Body of pancreas (tissue), 4 donors: ENCODE data around the gene MAPK8IP2. TPM values are rescaled to one million over a fixed set of nuclear protein-coding genes. Genes with fewer than 3 reads are reported as not detected.

Source experiments
- ATAC-seq: fragments of 150-250 bp; one replicate; pipeline ENCODE4 v1.9.1; 2016
- DNase-seq, 4 donors: peaks; one replicate each; pipeline ENCODE4 v3.0.0-alpha.2; 2019
- H3K27ac ChIP-seq, 4 donors: fragments of 200-600 bp; sonication (generic); 1 replicate in 3 of 4; 2 replicates in 1 of 4; pipeline versions ENCODE4 v1.5.1 to v1.6.1; 2016 to 2019; ENCODE audit warnings: mild to moderate bottlenecking in 1 of 4, mixed read lengths in 1 of 4, moderate library complexity in 1 of 4
- H3K27me3 ChIP-seq, 2 donors: fragments of 200-600 bp; sonication (generic); one replicate each; pipeline ENCODE4 v1.6.0; 2016; ENCODE audit warnings: mild to moderate bottlenecking in 1 of 2
- H3K36me3 ChIP-seq, 2 donors: fragments of 200-600 bp; sonication (generic); replicated peaks in 1 of 2; 2 replicates each; pipeline ENCODE4 v1.5.1; 2016; ENCODE audit warnings: low read depth in 2 of 2; ENCODE audit not compliant: insufficient read depth in 1 of 2
- H3K4me1 ChIP-seq: fragments of 200-600 bp; sonication (generic); one replicate; pipeline ENCODE4 v1.6.0; 2016
- H3K4me3 ChIP-seq, 2 donors: fragments of 200-600 bp; sonication (generic); 1 replicate in 1 of 2; 2 replicates in 1 of 2; pipeline ENCODE4 v1.5.1; 2016 to 2019
- H3K9me3 ChIP-seq, 3 donors: fragments of 200-600 bp; sonication (generic); 1 replicate in 2 of 3; 2 replicates in 1 of 3; pipeline ENCODE4 v1.5.1; 2016
- CTCF ChIP-seq, 7 experiments: fragments of 450-650 bp in 4 of 7; fragments of 200-600 bp in 3 of 7; sonication (generic) in 3 of 7; IDR thresholded peaks; one replicate each; pipeline ENCODE4 v1.5.1; 2016 to 2019; ENCODE audit warnings: antibody characterized with exemption in 7 of 7
- POLR2A ChIP-seq, 3 donors: fragments of 450-650 bp; IDR thresholded peaks; one replicate each; pipeline ENCODE4 v1.6.1; 2016; ENCODE audit warnings: antibody characterized with exemption in 3 of 3, mild to moderate bottlenecking in 2 of 3
- WGBS, 2 donors: methylation state at CpG; one replicate each; pipeline ENCODE4 v1.1.5; 2017; 5-methylcytosine and 5-hydroxymethylcytosine counted together
- intact Hi-C: fragments of 100-400 bp; cut with DNase I; formaldehyde crosslinking; loops from one replicate; pipeline ENCODE4 v1.15.1; 2023
- total RNA-seq, 2 donors: library from RNA; depleted of rRNA; stranded (reverse); fragments of >200 nt; gene quantifications; one replicate each; pipeline ENCODE4 v1.1.0, GENCODE V29; 2016

The MAPK8IP2 gene
- total RNA-seq, 2 donors from 2014 or later: 2.9 to 3.6 TPM

- peak in 1 of 4 donors; percentile 36 for DNase-seq
- Histone ChIP-seq H3K9me3 (no peaks in the 10 kb centered on the region), H3K4me3 (no peak overlapping the region), H3K4me1 (peaks cover 39% of the 10 kb centered on the region), H3K27ac (peak overlapping the region; percentile 86 to 95 (median 92)), H3K27me3 (no peaks in the 10 kb centered on the region), H3K36me3 (no peaks in the 10 kb centered on the region)
- ATAC-seq: no peak
- no peak for TF ChIP-seq POLR2A (IDR thresholded peaks at IDR 0.05)
- TF ChIP-seq CTCF (IDR thresholded peaks at IDR 0.05): no peak
- 23 to 24% methylated on average over 10 of the region's 10 CpGs for WGBS, 2 donors
- intact Hi-C loops: no loop called here
Measured at GRCh38 chr22:50621356-50621880, 20.8 kb downstream of the MAPK8IP2 start.

- no peak overlapping the region for H3K4me3 ChIP-seq
- DNase-seq (peak; percentile 44 to 63 (median 46)), ATAC-seq (peak; percentile 2)
- no peak for TF ChIP-seq POLR2A (IDR thresholded peaks at IDR 0.05)
- TF ChIP-seq CTCF (IDR thresholded peaks at IDR 0.05): peak in 2 of 7 experiments; percentile 18 to 32
- H3K27ac ChIP-seq: peak overlapping the region; percentile 86 to 95 (median 92)
- intact Hi-C loops: no loop called here
- no peaks in the 10 kb centered on the region for H3K9me3 ChIP-seq
- 4 to 12% methylated on average over 14 to 18 of the region's 18 CpGs for WGBS, 2 donors
- H3K27me3 ChIP-seq: no peaks in the 10 kb centered on the region
- H3K36me3 ChIP-seq: no peaks in the 10 kb centered on the region
- peaks cover 46% of the 10 kb centered on the region for H3K4me1 ChIP-seq
Measured at GRCh38 chr22:50621948-50622722, 21.5 kb downstream of the MAPK8IP2 start.

GRCh38 chr22:50622723-50623327 lies 22.2 kb downstream of the MAPK8IP2 start:
- 40 to 43% methylated on average over 10 to 16 of the region's 16 CpGs for WGBS, 2 donors
- TF ChIP-seq CTCF (IDR thresholded peaks at IDR 0.05) (peak in 3 of 7 experiments; percentile 11 to 41 (median 24)), POLR2A (IDR thresholded peaks at IDR 0.05) (peak; percentile 64 to 82 (median 81))
- no peaks in the 10 kb centered on the region for H3K27me3 ChIP-seq
- H3K36me3 ChIP-seq: no peaks in the 10 kb centered on the region
- intact Hi-C loops: no loop called here
- peak overlapping the region; percentile 86 to 95 (median 92) for H3K27ac ChIP-seq
- no peaks in the 10 kb centered on the region for H3K9me3 ChIP-seq
- peaks cover 50% of the 10 kb centered on the region for H3K4me1 ChIP-seq
- peak; percentile 86 for ATAC-seq
- no peak overlapping the region for H3K4me3 ChIP-seq
- peak; percentile 91 to 96 (median 95) for DNase-seq

- TF ChIP-seq POLR2A (IDR thresholded peaks at IDR 0.05) (no peak), CTCF (IDR thresholded peaks at IDR 0.05) (no peak)
- DNase-seq: no peak
Measured at GRCh38 chr22:50624347-50625130, 23.9 kb downstream of the MAPK8IP2 start.

More at GRCh38 chr22:50624347-50625130, 23.9 kb downstream of the MAPK8IP2 start:
- WGBS, 2 donors: 74 to 75% methylated on average over 15 to 16 of the region's 16 CpGs
- Histone ChIP-seq H3K36me3 (no peaks in the 10 kb centered on the region), H3K4me1 (peaks cover 57% of the 10 kb centered on the region), H3K27ac (peak overlapping the region in 1 of 4 donors; percentile 5), H3K4me3 (no peak overlapping the region), H3K27me3 (no peaks in the 10 kb centered on the region), H3K9me3 (no peaks in the 10 kb centered on the region)
- intact Hi-C loops: no loop called here
- ATAC-seq: no peak
